NCI-H1694 treated with DMSO at 0.1 percent for 48 hours (cell line): ENCODE data around the gene CEP126.

Experiments used
- DNase-seq: peaks from one replicate; lab custom pipeline; 2025; lab: John Stamatoyannopoulos, UW

CEP126 gene

DNA sequence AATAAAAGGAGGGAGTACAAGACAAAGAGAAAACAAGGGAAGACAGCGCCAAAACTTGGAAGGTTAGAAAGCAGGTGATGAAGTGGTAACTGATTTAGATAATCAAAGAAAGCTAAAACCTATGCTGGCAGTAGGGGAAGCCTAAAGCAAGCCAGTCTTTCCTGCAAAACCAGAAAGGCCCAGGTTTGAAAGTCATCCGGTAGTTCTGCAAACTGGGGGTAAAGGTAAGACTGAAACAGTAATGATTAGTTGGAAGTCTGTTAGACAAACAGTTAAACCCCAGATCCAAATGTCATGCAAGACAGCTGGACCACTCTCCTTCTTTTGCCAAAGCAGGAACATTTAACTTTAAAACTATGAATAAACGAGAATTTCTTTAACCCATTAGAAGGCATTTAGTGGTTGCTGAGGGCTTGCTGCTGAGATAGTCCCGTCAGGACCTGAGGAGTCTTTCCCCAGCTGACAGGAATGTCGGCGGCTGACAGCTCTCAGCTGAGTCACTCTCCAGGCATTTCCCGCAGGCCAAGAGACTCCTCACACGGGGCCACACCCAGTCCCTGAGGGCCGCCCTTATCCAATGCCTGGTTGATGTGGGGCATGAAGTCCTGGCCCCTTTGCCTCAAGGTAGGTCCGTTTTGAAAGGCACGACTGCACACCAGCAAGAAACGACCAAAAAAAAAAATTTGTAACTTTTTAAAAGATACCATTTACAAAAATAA is 96.1 kb downstream of the CEP126 start:
- DNase-seq, result no peak

GRCh38 chr11:102012946-102013345 is 98.1 kb downstream of the CEP126 start:
- no peak for DNase-seq

GRCh38 chr11:102014756-102015155 is 99.9 kb downstream of the CEP126 start:
- no peak for DNase-seq

DNA sequence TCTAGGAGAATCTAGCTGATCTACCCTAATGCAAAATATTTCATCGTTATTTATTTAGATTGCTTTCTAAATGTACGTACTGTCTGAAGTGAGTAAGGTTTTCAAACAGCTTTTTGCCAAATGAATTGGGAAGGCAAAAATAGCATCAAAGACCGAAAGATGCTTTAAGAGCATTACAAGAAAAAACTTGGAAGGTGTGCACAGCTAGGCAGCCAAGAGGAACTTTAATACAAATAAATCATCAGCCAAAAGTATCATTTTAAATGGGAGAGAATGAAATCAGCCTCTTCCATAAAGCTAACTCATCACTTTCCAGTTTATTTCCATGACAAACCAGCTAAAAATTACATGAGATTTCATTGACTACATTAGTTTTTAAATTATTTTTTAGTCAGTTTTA is 102.2 kb downstream of the CEP126 start:
- DNase-seq, result no peak

DNA sequence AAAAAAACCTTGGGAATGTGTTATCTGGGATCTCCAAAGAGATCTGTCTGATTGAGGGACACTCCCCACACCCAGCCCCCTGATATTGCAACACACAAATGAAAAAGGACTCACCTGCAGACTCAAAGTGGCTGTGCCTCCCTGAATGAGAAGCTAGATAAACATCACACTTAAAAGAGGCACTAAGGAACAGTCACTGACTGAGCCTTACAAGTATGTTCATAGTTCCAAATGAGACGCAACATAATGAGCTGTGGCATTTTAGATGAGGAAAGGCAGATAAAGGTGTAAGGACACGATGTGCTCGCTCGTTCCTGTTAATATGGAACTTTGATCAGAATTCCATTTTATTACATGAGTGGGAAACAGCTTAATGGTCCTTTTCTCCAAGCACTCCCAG is 111.4 kb downstream of the CEP126 start:
- no peak for DNase-seq

DNA sequence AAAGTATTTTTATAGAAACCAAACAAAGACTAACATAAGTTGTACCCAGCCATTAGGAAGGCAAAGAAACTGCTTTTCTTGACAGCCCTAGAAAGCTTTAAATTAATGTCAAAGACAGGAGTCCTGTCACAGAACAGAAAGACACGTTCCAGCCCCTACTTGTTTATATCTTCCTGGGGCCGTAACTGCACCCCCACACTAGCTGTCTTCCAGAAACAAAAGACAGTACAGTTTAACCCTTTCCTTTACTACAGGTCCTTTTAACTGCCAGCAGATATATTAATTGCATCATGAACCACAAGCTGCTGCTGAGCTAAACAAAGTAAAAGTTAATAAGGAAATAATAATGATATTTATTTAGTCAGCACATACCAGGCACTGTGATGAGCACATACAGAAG is 112.1 kb downstream of the CEP126 start:
- no peak for DNase-seq

- DNase-seq, result no peak
These were observed 121.9 kb downstream of the CEP126 start for GRCh38 chr11:102036757-102037156.

GRCh38 chr11:102046841-102047240 is 132.0 kb downstream of the CEP126 start:
- no peak for DNase-seq

- DNase-seq, result no peak
These were observed 132.6 kb downstream of the CEP126 start, which contains the start of gene CFAP300 for GRCh38 chr11:102047305-102047924. TSS of gene CFAP300 (plus strand) at chr11:102047437. CDS start at chr11:102047471, 34 bp downstream.
